ENCODE measurements around the gene TMEM156.
"Not testable (repeated sequence)": the region's sequence is repeated elsewhere in the genome, so short reads cannot be mapped to it uniquely, and the experiment has no call there.

TMEM156 gene

GRCh38 chr4:39043058-39043860 lies 11.1 kb upstream of the TMEM156 start:
- no peak for DNase-seq

GRCh38 chr4:39042366-39042765 lies 10.2 kb upstream of the TMEM156 start:
- DNase-seq: peak; percentile 5

- DNase-seq: no peak
Observed at GRCh38 chr4:39039108-39039507, 6.9 kb upstream of the TMEM156 start.

- no peak for DNase-seq
Observed at GRCh38 chr4:39037941-39038340, 5.7 kb upstream of the TMEM156 start.

GRCh38 chr4:39037491-39037825 lies 5.2 kb upstream of the TMEM156 start:
- DNase-seq: no peak

GRCh38 chr4:39036172-39036571 lies 4.0 kb upstream of the TMEM156 start:
- DNase-seq: no peak

GRCh38 chr4:39031590-39032020 lies 604 bp downstream of the TMEM156 start:
- not testable (repeated sequence) for DNase-seq

- DNase-seq: no peak
Observed at GRCh38 chr4:39030725-39031124, 1.5 kb downstream of the TMEM156 start.

- no peak for DNase-seq
Observed at GRCh38 chr4:39029752-39030694, 2.2 kb downstream of the TMEM156 start.

GRCh38 chr4:39026096-39026495 lies 6.1 kb downstream of the TMEM156 start:
- no peak for DNase-seq

GRCh38 chr4:39025552-39026085 lies 6.6 kb downstream of the TMEM156 start:
- DNase-seq: no peak

GRCh38 chr4:39024311-39024865 lies 7.8 kb downstream of the TMEM156 start:
- no peak for DNase-seq

- DNase-seq: no peak
Observed at GRCh38 chr4:39023059-39023458, 9.2 kb downstream of the TMEM156 start.

- no peak for DNase-seq
Observed at GRCh38 chr4:39022241-39022640, 10.0 kb downstream of the TMEM156 start.

GRCh38 chr4:39021631-39022030 lies 10.6 kb downstream of the TMEM156 start:
- no peak for DNase-seq

- no peak for DNase-seq
Observed at GRCh38 chr4:39020130-39020529, 12.1 kb downstream of the TMEM156 start.

GRCh38 chr4:39014028-39014427 lies 18.2 kb downstream of the TMEM156 start:
- no peak for DNase-seq

GRCh38 chr4:39004758-39005157 lies 27.5 kb downstream of the TMEM156 start:
- no peak for DNase-seq

- not testable (repeated sequence) for DNase-seq
Observed at GRCh38 chr4:39002058-39002457, 30.2 kb downstream of the TMEM156 start.

GRCh38 chr4:38995660-38996005 lies 36.6 kb downstream of the TMEM156 start:
- no peak for DNase-seq

GRCh38 chr4:38994135-38994534 lies 38.1 kb downstream of the TMEM156 start:
- DNase-seq: no peak

GRCh38 chr4:38993683-38994082 lies 38.5 kb downstream of the TMEM156 start:
- no peak for DNase-seq

- no peak for DNase-seq
Observed at GRCh38 chr4:38990241-38990640, 42.0 kb downstream of the TMEM156 start.

Measured in NCI-H82 (cell line).